Nucleus accumbens (tissue), 56 donors: ENCODE results near the gene MBNL2.

Source experiments
- DNase-seq, 56 donors: peaks; one replicate each; lab custom pipeline; 2025; lab: John Stamatoyannopoulos, UW

Gene MBNL2

DNA sequence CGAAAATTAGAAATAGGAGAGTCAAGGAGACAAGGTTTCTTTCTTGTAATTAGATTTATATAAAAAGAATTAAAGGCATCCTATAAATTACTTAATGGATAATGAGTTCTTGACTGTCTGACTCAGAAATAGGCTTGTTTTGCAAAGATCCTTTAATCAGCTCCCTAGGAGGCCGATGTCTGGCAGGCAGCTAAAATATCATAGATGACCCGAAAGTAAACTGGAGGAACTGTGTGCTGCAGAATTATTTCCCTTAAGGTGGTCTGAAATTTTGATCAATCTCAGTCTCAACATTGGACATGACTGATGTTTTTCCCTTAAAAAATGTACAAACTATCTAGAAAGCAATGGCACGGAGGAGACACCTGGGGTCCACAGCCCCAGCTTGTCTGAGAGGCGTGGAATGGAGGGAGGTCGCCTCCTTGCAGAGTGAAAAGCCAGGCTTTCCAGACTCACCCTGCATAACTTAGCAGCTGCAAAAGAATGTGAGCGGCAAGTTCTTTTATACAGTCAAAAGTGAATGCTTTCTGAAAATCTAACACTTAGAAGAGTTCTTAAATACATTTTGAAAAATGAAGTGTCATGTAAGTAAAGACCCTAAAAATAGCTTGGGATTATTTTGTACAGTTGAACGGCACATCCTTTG is 44.8 kb downstream of the MBNL2 start:
- no peak for DNase-seq

GRCh38 chr13:97267418-97268059 is 45.4 kb downstream of the MBNL2 start:
- DNase-seq = no peak

DNA sequence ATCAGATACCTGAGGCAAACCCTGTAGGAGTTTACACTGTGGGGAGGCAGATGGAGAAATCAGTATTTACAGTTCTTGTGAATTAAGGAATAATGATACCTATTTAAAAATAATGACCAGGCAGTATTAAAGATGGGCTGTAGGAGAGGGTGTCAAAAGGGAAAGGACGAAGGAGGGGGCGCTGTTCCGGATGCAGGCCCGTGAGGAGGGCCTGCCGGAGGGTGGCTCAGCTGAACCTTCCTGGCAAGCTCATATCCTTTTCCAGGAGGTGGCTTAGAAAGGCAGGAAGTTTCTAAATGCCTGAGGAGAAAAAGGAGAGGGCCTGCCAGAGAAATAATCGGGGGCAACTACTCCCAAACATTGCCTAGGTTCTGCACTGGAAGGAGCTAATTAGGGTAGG is 46.6 kb downstream of the MBNL2 start:
- DNase-seq = no peak

DNA sequence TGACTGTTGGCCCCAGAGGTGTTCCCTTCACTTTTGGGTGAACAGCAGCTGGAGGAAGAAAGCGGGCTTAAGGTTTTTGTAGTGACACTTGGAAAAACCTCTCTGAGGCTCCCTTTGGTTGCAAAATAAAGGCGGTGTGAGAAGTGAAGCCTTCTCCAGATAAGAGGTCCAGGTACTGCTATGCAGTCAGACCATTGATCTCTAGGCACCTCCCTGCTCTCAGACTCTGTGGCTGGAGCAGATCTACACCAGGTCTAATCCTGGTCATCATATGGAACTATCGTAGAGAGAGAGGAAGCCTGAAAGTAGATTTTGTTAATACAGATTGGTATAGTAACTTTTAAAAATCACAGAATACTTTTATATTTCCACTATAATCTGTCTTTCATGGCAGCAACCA is 47.5 kb downstream of the MBNL2 start:
- DNase-seq = no peak

DNA sequence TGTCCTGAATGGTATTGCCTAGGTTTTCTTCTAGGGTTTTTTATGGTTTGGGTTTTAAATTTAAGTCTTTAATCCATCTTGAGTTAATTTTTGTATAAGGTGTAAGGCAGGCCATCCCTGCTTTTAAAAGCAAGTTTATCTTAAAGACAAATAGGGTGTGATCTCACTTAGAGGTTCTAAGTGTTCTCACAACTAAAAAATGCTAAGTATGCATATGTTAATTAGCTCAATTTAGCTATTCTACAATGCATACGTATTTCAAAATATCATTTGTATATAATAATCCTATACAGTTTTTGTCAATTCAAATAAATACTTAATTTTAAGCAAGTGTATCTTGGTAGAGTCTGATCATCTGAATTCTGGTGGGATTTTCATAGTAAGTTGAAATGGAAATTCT is 50.4 kb downstream of the MBNL2 start:
- no peak for DNase-seq

- no peak for DNase-seq
Observed at GRCh38 chr13:97273341-97273831, 51.3 kb downstream of the MBNL2 start.

DNA sequence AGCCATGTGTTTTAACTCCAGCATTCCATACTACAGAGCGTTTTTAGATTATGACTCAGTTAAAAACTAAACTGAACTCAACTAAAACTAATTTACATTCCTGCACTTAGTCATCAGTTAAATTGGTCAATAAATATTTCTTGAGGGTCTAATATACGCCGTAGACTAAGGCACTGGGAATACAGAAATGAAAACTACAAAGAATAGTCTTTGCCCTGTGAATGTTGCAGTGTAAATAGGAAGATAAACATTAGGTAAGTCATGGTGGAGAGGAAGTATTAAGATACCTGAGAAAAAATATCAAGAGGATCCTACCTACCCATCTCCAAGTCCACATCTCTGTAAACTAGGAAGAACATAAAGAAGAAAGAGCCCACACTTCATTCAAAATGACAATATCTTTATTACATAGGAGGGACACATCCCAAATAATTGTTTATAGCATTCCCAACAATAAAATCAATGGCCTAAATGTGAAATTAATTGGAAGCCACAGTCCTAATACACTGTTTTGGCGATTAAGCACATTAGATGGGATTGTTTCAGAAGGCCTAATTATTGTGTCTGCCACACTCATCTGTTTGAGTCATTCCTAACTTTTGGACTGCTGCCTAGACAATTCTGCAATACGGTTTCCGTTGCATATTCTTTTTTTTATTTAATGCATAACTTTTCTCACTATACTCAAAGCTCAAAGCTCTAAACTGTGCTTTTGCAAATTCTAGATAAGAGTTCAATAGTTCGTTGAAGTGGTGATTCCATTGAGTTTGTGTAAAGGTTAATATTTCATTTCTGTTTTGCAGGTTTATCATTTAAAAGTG is 52.9 kb downstream of the MBNL2 start:
- no peak for DNase-seq

DNA sequence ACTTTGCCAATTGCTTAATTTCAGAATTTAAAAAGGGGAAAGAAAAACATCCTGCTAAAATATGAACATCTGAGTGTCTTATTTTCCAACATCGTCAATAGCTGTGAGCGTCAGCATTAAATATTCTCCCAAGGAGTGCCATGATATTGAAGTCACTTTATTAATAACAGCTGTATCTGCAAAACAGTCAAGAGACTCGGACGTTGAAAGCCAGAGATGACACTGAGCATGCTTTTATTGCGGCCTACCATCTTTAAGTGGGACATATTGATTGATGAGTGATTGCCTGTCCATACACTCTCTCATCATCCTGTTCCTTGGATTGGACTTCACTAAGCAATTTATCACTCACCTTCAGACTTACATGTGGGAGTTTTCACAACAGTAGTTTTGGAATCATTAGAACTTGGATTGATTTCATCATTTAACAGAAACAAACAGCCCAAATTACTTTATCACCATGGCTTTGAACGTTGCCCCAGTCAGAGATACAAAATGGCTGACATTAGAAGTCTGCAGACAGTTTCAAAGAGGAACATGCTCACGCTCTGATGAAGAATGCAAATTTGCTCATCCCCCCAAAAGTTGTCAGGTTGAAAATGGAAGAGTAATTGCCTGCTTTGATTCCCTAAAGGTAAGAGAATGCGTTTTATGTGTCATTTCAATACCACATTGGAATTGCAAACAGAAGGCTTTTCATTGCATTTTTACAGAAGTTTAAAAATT is 53.8 kb downstream of the MBNL2 start:
- DNase-seq = no peak

DNA sequence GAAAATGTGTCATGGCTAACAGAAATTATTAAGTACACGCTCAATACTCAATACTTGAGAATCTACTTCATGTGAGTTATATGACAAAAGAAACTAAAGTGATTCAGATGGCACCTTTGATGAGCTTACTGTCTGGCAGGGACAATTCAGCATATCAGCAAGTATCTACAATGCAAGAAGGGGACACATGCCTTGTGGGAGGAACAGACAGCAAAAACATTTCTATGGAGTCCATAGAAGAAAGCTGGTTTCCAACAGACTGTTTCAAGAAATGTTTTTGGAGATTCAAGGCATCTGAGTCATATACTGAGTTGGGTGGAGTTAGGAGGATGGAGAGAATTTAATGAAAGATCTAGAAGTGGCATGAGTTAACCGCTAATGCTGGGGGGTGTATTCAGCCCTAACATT is 54.7 kb downstream of the MBNL2 start:
- no peak for DNase-seq

- DNase-seq = no peak
Observed at GRCh38 chr13:97278435-97279411, 56.6 kb downstream of the MBNL2 start.

GRCh38 chr13:97279913-97280312 is 57.8 kb downstream of the MBNL2 start:
- DNase-seq = no peak

- peak in 6 of 56 donors; percentile 21 to 45 (median 24) for DNase-seq
Observed at GRCh38 chr13:97280478-97280877, 58.3 kb downstream of the MBNL2 start.

GRCh38 chr13:97281028-97281427 is 58.9 kb downstream of the MBNL2 start:
- DNase-seq = no peak

DNA sequence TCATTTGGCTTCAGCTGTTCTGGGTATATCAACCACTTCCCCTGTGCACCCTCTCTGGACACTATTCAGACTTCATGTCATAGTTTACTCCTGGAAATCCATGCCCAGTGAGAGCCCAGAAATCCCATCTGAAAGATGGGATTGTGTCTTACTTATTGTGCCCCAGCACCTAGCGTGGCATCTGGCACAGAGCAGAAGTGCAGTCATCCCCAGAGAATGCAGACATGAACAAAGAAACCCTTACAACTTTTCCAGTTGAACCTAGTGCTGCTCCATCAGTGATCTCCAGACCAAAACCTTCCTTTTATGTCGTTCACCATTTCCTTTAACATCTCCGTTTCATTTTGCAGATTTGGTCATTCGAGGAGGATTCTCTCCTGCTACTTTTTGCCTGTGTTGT is 60.6 kb downstream of the MBNL2 start:
- DNase-seq = peak in 1 of 56 donors; percentile 40

DNA sequence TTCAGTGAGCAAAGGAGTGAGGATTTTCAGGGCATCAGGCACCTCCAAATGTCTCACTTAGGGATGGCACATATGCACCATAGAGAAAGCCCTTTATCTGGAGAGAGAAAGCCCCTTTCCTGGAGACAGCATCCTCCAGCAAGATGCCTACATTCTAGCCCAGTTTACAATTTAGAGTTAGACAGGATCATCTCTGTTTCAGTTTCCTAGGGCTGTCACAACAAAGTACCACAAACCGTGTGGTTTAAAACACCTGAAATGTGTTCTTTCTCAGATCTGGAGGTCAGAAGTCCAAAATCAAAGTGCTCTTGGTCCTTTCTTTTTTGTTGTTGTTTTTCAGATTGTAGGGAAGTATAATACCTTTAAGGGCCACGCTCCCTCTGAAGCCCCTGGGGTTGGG is 61.8 kb downstream of the MBNL2 start:
- DNase-seq = no peak

DNA sequence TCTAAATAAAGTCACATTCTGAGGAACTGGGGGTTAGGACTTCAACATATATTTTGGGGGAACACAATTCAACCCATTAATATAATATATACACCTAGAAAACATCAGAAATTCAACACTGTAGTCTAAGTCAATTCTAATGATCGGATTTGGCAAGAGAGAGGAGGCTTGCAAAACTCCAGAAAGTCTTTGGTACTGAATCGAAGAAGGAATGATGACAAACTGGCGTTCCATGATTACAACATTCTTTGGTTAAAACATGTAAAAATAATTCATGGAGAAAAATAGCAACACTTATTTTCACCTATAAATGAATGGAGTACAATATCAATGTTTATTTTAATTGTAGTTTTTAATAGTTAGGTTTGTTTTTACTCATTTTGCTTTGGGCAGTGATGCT is 62.4 kb downstream of the MBNL2 start:
- DNase-seq = no peak

GRCh38 chr13:97285221-97285955 is 63.3 kb downstream of the MBNL2 start:
- DNase-seq = no peak

DNA sequence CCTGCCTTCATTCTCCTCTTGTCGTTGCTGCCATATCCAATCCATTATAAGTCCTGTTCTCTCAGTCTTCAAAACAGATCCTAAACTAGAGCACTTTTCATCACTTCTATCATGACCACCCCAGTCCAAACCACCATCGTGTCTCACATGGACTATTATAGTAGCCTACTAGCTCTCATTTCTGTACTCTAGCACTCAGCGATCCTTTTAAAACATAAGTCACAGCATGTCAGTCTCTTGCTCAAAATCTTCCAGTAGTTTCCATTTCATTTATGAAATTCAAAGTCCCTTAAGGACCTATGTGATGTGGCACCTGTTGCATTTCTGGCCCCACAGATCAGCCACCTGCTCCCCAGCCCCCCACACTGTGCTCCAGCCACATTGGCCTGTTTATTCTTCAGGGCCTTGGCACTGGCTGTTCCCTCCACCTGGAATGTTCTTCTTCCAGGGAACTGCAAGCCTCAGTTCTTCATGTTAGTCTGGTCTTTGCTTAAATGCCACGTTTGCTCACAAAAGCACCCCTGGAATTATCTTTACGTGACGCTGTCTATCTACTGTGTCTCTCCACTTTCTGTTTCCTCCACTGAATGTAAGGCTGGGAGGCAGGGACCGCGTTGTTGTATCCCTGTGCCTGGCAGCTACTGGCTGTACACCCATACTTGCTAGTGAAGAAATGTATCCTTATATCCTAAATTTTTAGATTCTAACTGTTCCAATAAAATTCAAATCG is 64.3 kb downstream of the MBNL2 start:
- no peak for DNase-seq
